ENCODE results near the gene NDE1.

GRCh38 chr16:15769239-15769638 is 119.2 kb downstream of the NDE1 start:
- TF ChIP-seq CTCF (IDR thresholded peaks at IDR 0.05; ENCODE audit: insufficient read depth, low read length, poor library complexity, severe bottlenecking): no peak
- TF ChIP-seq EZH2phosphoT487 (conservative IDR thresholded peaks at IDR 0.05; ENCODE audit: low read length): no peak
